Parietal lobe (tissue), 1 donor: ENCODE measurements around the gene CHST8. TPM values are rescaled to one million over a fixed set of nuclear protein-coding genes. Genes with fewer than 3 reads are reported as not detected.

Source experiments
- total RNA-seq: library from RNA; depleted of rRNA; stranded (reverse); fragments of >200 nt; gene quantifications from one replicate; pipeline ENCODE4 v1.2.3, GENCODE V29; 2014

CHST8 gene, protein sequence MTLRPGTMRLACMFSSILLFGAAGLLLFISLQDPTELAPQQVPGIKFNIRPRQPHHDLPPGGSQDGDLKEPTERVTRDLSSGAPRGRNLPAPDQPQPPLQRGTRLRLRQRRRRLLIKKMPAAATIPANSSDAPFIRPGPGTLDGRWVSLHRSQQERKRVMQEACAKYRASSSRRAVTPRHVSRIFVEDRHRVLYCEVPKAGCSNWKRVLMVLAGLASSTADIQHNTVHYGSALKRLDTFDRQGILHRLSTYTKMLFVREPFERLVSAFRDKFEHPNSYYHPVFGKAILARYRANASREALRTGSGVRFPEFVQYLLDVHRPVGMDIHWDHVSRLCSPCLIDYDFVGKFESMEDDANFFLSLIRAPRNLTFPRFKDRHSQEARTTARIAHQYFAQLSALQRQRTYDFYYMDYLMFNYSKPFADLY
- 15.3 TPM for total RNA-seq

DNA sequence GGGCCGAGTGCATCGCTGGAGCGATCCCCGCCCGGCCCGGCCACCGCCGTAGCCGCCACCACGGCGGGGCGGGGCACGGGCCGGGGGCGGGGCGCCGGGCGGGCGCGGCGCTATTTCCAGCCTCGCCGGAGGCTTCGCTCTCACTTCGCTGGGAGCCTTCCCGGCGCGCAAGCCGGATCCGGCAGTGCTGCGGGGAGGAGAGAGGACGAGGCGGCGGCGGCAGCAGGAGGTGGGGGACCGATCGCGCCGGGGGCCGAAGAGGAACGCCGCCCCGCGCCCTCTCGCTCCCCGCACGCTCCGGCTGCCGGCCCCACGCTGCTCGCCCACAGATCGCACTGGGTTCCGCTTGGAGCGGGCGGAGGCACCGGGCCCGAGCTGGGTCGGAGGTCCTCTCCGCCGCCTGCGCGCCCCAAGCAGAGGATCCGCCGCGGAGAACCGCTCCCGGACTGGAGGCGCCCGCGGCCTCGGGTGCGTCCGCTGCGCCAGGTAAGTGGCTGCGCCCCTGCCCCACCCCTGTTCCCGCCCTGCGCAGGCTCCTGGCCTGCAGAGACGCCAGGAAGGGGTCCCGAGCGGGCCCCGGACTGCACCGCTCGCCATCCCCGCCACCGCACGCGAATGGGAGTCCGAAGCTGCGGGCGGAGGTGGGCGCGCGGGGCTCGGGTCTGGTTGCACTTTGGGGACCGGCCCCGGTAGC, at the start of gene CHST8:
CHST8 (plus strand) TSS at position 143 of the 694 bp plus-strand sequence. CDS start 67,309 bp downstream, outside the sequence.

DNA sequence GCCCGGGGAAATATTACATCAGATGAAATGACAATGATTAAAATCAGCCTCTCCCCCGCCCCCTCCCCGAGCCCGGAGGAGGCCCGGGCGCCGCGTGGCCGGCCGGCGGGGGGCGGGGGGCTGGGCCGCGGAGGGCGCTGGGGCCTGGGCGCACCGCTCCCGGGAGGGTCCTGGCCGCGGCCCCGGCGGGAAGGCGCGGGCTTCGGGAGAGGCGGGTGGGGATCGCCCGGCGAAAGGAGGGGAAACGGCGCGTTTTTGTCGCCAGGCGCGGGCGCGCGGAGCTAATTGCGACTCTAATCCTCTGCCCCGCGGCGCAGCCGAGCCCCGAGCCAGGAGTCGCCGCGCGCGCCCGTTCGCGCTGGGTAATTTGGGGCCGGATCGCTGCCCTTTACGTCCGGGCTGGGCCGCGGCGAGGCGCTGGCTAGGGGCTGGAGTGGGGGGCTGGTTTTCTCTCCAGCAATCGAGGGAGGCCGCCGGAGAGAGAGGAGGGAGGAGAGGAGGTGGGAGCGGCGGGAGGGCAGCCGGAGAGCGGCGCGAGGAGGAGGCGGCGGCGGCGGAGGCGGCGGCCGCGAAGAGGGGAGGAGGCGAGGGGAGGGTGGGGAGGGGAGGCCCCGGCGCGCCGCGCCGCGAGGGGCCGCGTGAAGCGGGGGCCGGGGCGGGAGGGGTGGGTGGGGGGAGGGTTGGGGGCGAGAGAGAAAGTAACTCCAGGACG, 174.6 kb downstream of the CHST8 start, which contains the start of gene KCTD15:
KCTD15 (plus strand) TSS at position 707 of the 712 bp plus-strand sequence. CDS start 3,585 bp downstream, outside the sequence.

Other genes with a start within 250 kb of the CHST8 start
- gene CEBPG, start 248.2 kb upstream of the CHST8 start, total RNA-seq = 38.2 TPM
- 29.1 TPM for gene PEPD, start 100.2 kb upstream of the CHST8 start, total RNA-seq
- 120 TPM for gene KCTD15, start 174.9 kb downstream of the CHST8 start, total RNA-seq